Fibroblast of lung (primary cell): ENCODE results near the gene CMIP.

ENCODE experiments used
- CTCF ChIP-seq, 2 donors: IDR thresholded peaks in 1 of 2; conservative IDR thresholded peaks in 1 of 2; 1 replicate in 1 of 2; 2 replicates in 1 of 2; pipeline ENCODE4 v1.5.1; 2011 to 2012; ENCODE audit warnings: low read length in 2 of 2, control low read depth in 1 of 2, inconsistent platforms in 1 of 2, low read depth in 1 of 2, mild to moderate bottlenecking in 1 of 2
- EZH2 ChIP-seq: IDR thresholded peaks from 2 replicates; pipeline ENCODE4 v1.5.1; 2012; ENCODE audit warnings: low read length, control low read depth, mild to moderate bottlenecking; ENCODE audit errors: missing control alignments

- TF ChIP-seq CTCF (conservative IDR thresholded peaks at IDR 0.05 in 1 of 2, IDR thresholded peaks at IDR 0.05 in 1 of 2; ENCODE audit: low read depth in 1 of 2, low read length in 2 of 2) (no peak), EZH2 (no peak)
Observed at GRCh38 chr16:81748476-81749198, 304.0 kb downstream of the CMIP start.
